ENCODE data around the gene HIGD1C.

HIGD1C gene

GRCh38 chr12:50924439-50925341 is 27.7 kb upstream of the HIGD1C start (continued):
- no peak for TF ChIP-seq ZNF398 (tag by site-specific recombination; IDR thresholded peaks at IDR 0.05)
- TF ChIP-seq ZNF449 (tag by site-specific recombination; IDR thresholded peaks at IDR 0.05): peak; percentile 43; the same call in 1 of the 2 replicates
- TF ChIP-seq ZXDB (tag by site-specific recombination; IDR thresholded peaks at IDR 0.05): peak; percentile 38; the same call in 1 of the 2 replicates
- TF ChIP-seq ZNF707 (tag by site-specific recombination; IDR thresholded peaks at IDR 0.05): no peak
- no peak for TF ChIP-seq ZNF76 (tag by site-specific recombination; IDR thresholded peaks at IDR 0.05; ENCODE audit: borderline replicate concordance, low read depth)
- TF ChIP-seq IKZF3 (tag by site-specific recombination; IDR thresholded peaks at IDR 0.05): peak; percentile 94
- TF ChIP-seq GLI2 (tag by site-specific recombination; IDR thresholded peaks at IDR 0.05; ENCODE audit: borderline replicate concordance, low read depth): no peak
- TF ChIP-seq MZF1 (tag by site-specific recombination; IDR thresholded peaks at IDR 0.05; ENCODE audit: borderline replicate concordance): 0 out of 2 replicates have a peak, but pooled peaks have one; percentile 25
- TF ChIP-seq KLF8 (tag by site-specific recombination; IDR thresholded peaks at IDR 0.05): peak; percentile 34; the same call in 1 of the 2 replicates
- TF ChIP-seq ZNF660 (tag by site-specific recombination; IDR thresholded peaks at IDR 0.05): peak; percentile 27; the same call in 1 of the 2 replicates
- TF ChIP-seq ZNF2 (tag by site-specific recombination; IDR thresholded peaks at IDR 0.05): 0 out of 2 replicates have a peak, but pooled peaks have one; percentile 15
- TF ChIP-seq PRDM4 (tag by site-specific recombination; IDR thresholded peaks at IDR 0.05): no peak
- TF ChIP-seq KLF10 (tag by site-specific recombination; IDR thresholded peaks at IDR 0.05): 0 out of 2 replicates have a peak, but pooled peaks have one; percentile 58
- no peak for TF ChIP-seq HOXA7 (CRISPR knock-in tag; IDR thresholded peaks at IDR 0.05; ENCODE audit: borderline replicate concordance)
- peak; percentile 28 for TF ChIP-seq GLIS1 (tag by site-specific recombination; IDR thresholded peaks at IDR 0.05)
- TF ChIP-seq SCRT2 (tag by site-specific recombination; IDR thresholded peaks at IDR 0.05): peak; percentile 96
- no peak for TF ChIP-seq ZNF596 (tag by site-specific recombination; IDR thresholded peaks at IDR 0.05)
- TF ChIP-seq KLF1 (tag by site-specific recombination; IDR thresholded peaks at IDR 0.05): 0 out of 2 replicates have a peak, but pooled peaks have one; percentile 22
- TF ChIP-seq ZNF202 (tag by site-specific recombination; IDR thresholded peaks at IDR 0.05; ENCODE audit: borderline replicate concordance): no peak
- 0 out of 2 replicates have a peak, but pooled peaks have one; percentile 35 for TF ChIP-seq ZSCAN30 (tag by site-specific recombination; IDR thresholded peaks at IDR 0.05)
- peak; percentile 25; the same call in 1 of the 2 replicates for TF ChIP-seq PATZ1 (tag by site-specific recombination; IDR thresholded peaks at IDR 0.05)
- 0 out of 2 replicates have a peak, but pooled peaks have one; percentile 28 for TF ChIP-seq ZIC2 (tag by site-specific recombination; IDR thresholded peaks at IDR 0.05)
- 0 out of 2 replicates have a peak, but pooled peaks have one; percentile 25 for TF ChIP-seq ZNF394 (tag by site-specific recombination; IDR thresholded peaks at IDR 0.05; ENCODE audit: borderline replicate concordance)
- TF ChIP-seq HOXC10 (CRISPR knock-in tag; IDR thresholded peaks at IDR 0.05): no peak
- peak; percentile 69; the same call in 1 of the 2 replicates for TF ChIP-seq PRDM1 (tag by site-specific recombination; IDR thresholded peaks at IDR 0.05)
- peak; percentile 65; the same call in 1 of the 2 replicates for TF ChIP-seq REST (tag by site-specific recombination; IDR thresholded peaks at IDR 0.05)
- TF ChIP-seq ZNF600 (tag by site-specific recombination; IDR thresholded peaks at IDR 0.05): 0 out of 2 replicates have a peak, but pooled peaks have one; percentile 56
